Peyer's patch (tissue), 4 donors: Measurements from ENCODE around the gene HTT.
A peak's percentile ranks its signal among the peaks of the same experiment; 100 is the strongest.

Source experiments
- CTCF ChIP-seq, 6 experiments: fragments of 450-650 bp in 4 of 6; fragments of 200-600 bp in 2 of 6; sonication (generic) in 1 of 6; IDR thresholded peaks; one replicate each; pipeline ENCODE4 v1.5.1; 2017 to 2019; ENCODE audit warnings: antibody characterized with exemption in 6 of 6, mild to moderate bottlenecking in 3 of 6, moderate library complexity in 1 of 6
- POLR2A ChIP-seq, 2 donors: fragments of 450-650 bp; IDR thresholded peaks; one replicate each; pipeline ENCODE4 v1.5.1; 2017; ENCODE audit warnings: antibody characterized with exemption in 2 of 2, mild to moderate bottlenecking in 2 of 2, moderate library complexity in 2 of 2

GRCh38 chr4:3044870-3045819 is 29.3 kb upstream of the HTT start:
- peak in 1 of 2 donors; percentile 70 for TF ChIP-seq POLR2A (IDR thresholded peaks at IDR 0.05)
- peak in 1 of 6 experiments; percentile 22 for TF ChIP-seq CTCF (IDR thresholded peaks at IDR 0.05)
